ENCODE measurements around the gene CYBB. TPM values are rescaled to one million over a fixed set of nuclear protein-coding genes. Genes with fewer than 3 reads are reported as not detected.

Gene CYBB
- polyA plus RNA-seq, 1 of the 3 experiments (the other 2 are of a cell fraction), result not detected

DNA sequence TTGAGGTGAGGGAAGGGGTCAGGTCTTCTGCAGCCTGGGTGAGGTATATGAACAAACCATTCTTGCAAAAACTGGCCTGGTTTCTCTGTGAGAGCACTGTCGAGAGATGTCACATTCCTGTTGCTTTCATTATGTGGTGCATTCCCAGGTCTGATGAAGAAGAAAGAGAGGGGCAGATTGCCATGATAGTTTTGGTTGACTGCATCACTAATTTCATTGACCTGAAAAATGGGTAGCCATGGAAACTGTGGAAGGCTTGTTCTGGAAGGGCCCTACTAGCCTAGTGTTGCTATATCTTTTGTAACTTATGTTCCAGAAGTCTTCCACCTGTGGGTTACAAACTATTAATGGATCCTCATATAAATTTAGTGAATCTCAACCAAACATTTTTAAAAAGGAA is 32.9 kb upstream of the CYBB start (continued):
- TF ChIP-seq, protein P1, sequence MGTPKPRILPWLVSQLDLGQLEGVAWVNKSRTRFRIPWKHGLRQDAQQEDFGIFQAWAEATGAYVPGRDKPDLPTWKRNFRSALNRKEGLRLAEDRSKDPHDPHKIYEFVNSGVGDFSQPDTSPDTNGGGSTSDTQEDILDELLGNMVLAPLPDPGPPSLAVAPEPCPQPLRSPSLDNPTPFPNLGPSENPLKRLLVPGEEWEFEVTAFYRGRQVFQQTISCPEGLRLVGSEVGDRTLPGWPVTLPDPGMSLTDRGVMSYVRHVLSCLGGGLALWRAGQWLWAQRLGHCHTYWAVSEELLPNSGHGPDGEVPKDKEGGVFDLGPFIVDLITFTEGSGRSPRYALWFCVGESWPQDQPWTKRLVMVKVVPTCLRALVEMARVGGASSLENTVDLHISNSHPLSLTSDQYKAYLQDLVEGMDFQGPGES (IDR thresholded peaks at IDR 0.05; ENCODE audit: low read depth, low read length), result no peak
- TF ChIP-seq FOXM1 (IDR thresholded peaks at IDR 0.05; ENCODE audit: low read depth) (no peak), RCOR1 (IDR thresholded peaks at IDR 0.05; ENCODE audit: low read length) (no peak), FOXJ3 (CRISPR knock-in tag; IDR thresholded peaks at IDR 0.05) (no peak)
- TF ChIP-seq, protein P2, sequence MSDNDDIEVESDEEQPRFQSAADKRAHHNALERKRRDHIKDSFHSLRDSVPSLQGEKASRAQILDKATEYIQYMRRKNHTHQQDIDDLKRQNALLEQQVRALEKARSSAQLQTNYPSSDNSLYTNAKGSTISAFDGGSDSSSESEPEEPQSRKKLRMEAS (IDR thresholded peaks at IDR 0.05; ENCODE audit: low read depth), result no peak
- TF ChIP-seq, protein P3, sequence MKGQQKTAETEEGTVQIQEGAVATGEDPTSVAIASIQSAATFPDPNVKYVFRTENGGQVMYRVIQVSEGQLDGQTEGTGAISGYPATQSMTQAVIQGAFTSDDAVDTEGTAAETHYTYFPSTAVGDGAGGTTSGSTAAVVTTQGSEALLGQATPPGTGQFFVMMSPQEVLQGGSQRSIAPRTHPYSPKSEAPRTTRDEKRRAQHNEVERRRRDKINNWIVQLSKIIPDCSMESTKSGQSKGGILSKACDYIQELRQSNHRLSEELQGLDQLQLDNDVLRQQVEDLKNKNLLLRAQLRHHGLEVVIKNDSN (IDR thresholded peaks at IDR 0.05; ENCODE audit: borderline replicate concordance, low read depth), result no peak

DNA sequence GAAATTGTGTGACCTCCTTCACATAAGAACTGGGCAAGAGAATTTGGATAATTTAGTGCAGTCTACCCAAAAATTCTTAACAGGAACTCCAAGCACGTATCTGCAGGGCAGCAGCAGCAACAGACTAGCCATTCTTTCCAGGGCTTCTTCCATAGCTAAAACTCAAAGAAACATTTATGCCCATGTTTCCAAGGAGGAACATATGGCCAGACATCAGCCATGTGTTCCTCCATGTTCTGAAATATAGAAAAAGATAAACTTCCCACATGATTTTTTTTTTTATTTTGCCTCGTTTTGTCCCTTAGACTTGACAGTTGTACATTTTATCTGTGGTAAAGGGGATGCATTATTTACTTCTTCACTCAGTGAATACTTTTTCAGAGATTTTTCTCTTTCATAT is 27.6 kb upstream of the CYBB start:
- H4K20me1 ChIP-seq (ENCODE audit: insufficient read depth), result no peaks in the 10 kb centered on the region
- DNase-seq, result no peak
- 0% methylated on average over 2 of the region's 2 CpGs for WGBS (ENCODE audit: low lambda C conversion rate)

DNA sequence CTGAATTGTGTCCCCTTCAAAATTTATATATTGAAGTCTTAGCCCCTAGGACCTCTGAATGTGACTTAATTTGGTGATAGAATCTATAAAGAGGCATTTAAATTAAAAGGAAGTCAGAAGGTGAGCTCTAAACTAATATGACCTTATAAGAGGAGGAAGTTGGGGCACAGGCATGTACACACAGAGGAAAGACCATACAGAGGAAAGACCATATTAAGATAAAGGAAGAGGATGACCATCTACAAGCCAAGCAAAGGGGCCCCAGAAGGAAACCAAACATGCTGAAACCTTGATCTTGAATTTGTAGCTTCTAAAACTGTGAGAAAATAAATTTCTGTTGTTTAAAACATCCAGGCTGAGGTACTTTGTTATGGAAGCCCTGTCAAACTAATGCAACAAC is 26.9 kb upstream of the CYBB start:
- Histone ChIP-seq H3K9ac (no peak overlapping the region), H3K9me2 (no peaks in the 10 kb centered on the region), H3K27me3 (ENCODE audit: insufficient read depth) (no peaks in the 10 kb centered on the region), H3K27ac (ENCODE audit: low read depth in 2 of 2, low read length in 1 of 2) (no peak overlapping the region), H3K79me2 (ENCODE audit: insufficient read depth) (no peaks in the 10 kb centered on the region), H3K36me3 (replicated peaks in 1 of 2; ENCODE audit: control insufficient read depth in 1 of 2, insufficient read depth in 2 of 2, low read length in 1 of 2) (no peaks in the 10 kb centered on the region), H3K4me2 (no peak overlapping the region), H3F3A (replicated peaks; ENCODE audit: insufficient read depth) (no peaks in the 10 kb centered on the region), H3K9me3 (no peaks in the 10 kb centered on the region), H3K4me1 (ENCODE audit: control insufficient read depth in 1 of 2, insufficient read depth in 2 of 2, low read depth in 1 of 2, low read length in 1 of 2) (no peaks in the 10 kb centered on the region), H3K4me3 (ENCODE audit: low read depth in 2 of 2, low read length in 1 of 2) (no peak overlapping the region), H4K20me1 (ENCODE audit: insufficient read depth) (no peaks in the 10 kb centered on the region), H2AFZ (ENCODE audit: low read depth) (no peak overlapping the region)
- TF ChIP-seq EZH2phosphoT487 (IDR thresholded peaks at IDR 0.05; ENCODE audit: borderline replicate concordance, low read depth) (no peak), RCOR1 (IDR thresholded peaks at IDR 0.05; ENCODE audit: low read length) (no peak), NRF1 (IDR thresholded peaks at IDR 0.05; ENCODE audit: low read depth, low read length) (no peak), TCF12 (IDR thresholded peaks at IDR 0.05) (no peak), MEF2A (IDR thresholded peaks at IDR 0.05; ENCODE audit: borderline replicate concordance, low read depth) (no peak), CHD2 (IDR thresholded peaks at IDR 0.05; ENCODE audit: low read length, partially characterized antibody) (no peak), TEAD4 (IDR thresholded peaks at IDR 0.05; ENCODE audit: borderline replicate concordance, insufficient read depth) (no peak)
- TF ChIP-seq, protein P4, sequence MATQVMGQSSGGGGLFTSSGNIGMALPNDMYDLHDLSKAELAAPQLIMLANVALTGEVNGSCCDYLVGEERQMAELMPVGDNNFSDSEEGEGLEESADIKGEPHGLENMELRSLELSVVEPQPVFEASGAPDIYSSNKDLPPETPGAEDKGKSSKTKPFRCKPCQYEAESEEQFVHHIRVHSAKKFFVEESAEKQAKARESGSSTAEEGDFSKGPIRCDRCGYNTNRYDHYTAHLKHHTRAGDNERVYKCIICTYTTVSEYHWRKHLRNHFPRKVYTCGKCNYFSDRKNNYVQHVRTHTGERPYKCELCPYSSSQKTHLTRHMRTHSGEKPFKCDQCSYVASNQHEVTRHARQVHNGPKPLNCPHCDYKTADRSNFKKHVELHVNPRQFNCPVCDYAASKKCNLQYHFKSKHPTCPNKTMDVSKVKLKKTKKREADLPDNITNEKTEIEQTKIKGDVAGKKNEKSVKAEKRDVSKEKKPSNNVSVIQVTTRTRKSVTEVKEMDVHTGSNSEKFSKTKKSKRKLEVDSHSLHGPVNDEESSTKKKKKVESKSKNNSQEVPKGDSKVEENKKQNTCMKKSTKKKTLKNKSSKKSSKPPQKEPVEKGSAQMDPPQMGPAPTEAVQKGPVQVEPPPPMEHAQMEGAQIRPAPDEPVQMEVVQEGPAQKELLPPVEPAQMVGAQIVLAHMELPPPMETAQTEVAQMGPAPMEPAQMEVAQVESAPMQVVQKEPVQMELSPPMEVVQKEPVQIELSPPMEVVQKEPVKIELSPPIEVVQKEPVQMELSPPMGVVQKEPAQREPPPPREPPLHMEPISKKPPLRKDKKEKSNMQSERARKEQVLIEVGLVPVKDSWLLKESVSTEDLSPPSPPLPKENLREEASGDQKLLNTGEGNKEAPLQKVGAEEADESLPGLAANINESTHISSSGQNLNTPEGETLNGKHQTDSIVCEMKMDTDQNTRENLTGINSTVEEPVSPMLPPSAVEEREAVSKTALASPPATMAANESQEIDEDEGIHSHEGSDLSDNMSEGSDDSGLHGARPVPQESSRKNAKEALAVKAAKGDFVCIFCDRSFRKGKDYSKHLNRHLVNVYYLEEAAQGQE (IDR thresholded peaks at IDR 0.05; ENCODE audit: low read depth, low read length), result no peak
- TF ChIP-seq, protein P5, sequence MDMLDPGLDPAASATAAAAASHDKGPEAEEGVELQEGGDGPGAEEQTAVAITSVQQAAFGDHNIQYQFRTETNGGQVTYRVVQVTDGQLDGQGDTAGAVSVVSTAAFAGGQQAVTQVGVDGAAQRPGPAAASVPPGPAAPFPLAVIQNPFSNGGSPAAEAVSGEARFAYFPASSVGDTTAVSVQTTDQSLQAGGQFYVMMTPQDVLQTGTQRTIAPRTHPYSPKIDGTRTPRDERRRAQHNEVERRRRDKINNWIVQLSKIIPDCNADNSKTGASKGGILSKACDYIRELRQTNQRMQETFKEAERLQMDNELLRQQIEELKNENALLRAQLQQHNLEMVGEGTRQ (IDR thresholded peaks at IDR 0.05; ENCODE audit: borderline replicate concordance, low read depth, low read length), result no peak
- ChIA-PET CTCF (no interaction called here), POLR2A (no interaction called here)
- no peak for DNase-seq

More for the DNA sequence above, 27.6 kb upstream of the CYBB start:
- H3K9ac ChIP-seq, result no peak overlapping the region
- no peaks in the 10 kb centered on the region for H3K9me3 ChIP-seq
- no peak overlapping the region for H3K4me3 ChIP-seq (ENCODE audit: low read depth in 2 of 2, low read length in 1 of 2)
- no peaks in the 10 kb centered on the region for H3K79me2 ChIP-seq (ENCODE audit: insufficient read depth)
- no peak overlapping the region for H2AFZ ChIP-seq (ENCODE audit: low read depth)
- no peaks in the 10 kb centered on the region for H3F3A ChIP-seq (replicated peaks; ENCODE audit: insufficient read depth)
- H3K27me3 ChIP-seq (ENCODE audit: insufficient read depth), result no peaks in the 10 kb centered on the region
- H3K4me1 ChIP-seq (ENCODE audit: control insufficient read depth in 1 of 2, insufficient read depth in 2 of 2, low read depth in 1 of 2, low read length in 1 of 2), result no peaks in the 10 kb centered on the region
- POLR2A ChIA-PET, result no interaction called here
- H3K4me2 ChIP-seq, result no peak overlapping the region
- H3K36me3 ChIP-seq (replicated peaks in 1 of 2; ENCODE audit: control insufficient read depth in 1 of 2, insufficient read depth in 2 of 2, low read length in 1 of 2), result no peaks in the 10 kb centered on the region
- H3K27ac ChIP-seq (ENCODE audit: low read depth in 2 of 2, low read length in 1 of 2), result no peak overlapping the region
- CTCF ChIA-PET, result no interaction called here
- no peak for TF ChIP-seq TEAD4 (IDR thresholded peaks at IDR 0.05; ENCODE audit: borderline replicate concordance, insufficient read depth)
- H3K9me2 ChIP-seq, result no peaks in the 10 kb centered on the region

All from SK-N-SH (cell line).